ENCODE data around the gene OTOG.

OTOG gene

GRCh38 chr11:17572791-17573460 is 25.9 kb downstream of the OTOG start:
- no peak for TF ChIP-seq CTCF (IDR thresholded peaks at IDR 0.05; ENCODE audit: low read depth, low read length, missing control alignments)
- no peak overlapping the region for H3K4me3 ChIP-seq (ENCODE audit: low read depth, low read length)
- DNase-seq (ENCODE audit: low read depth): no peak

- TF ChIP-seq CTCF (IDR thresholded peaks at IDR 0.05; ENCODE audit: low read depth, low read length, missing control alignments): no peak
- no peak overlapping the region for H3K4me3 ChIP-seq (ENCODE audit: low read depth, low read length)
- DNase-seq (ENCODE audit: low read depth): no peak
Observed at GRCh38 chr11:17573526-17573925, 26.5 kb downstream of the OTOG start.

- no peak for TF ChIP-seq CTCF (IDR thresholded peaks at IDR 0.05; ENCODE audit: low read depth, low read length, missing control alignments)
- no peak for DNase-seq (ENCODE audit: low read depth)
- no peak overlapping the region for H3K4me3 ChIP-seq (ENCODE audit: low read depth, low read length)
Observed at GRCh38 chr11:17574141-17575091, 27.4 kb downstream of the OTOG start.

- no peak overlapping the region for H3K4me3 ChIP-seq (ENCODE audit: low read depth, low read length)
- no peak for TF ChIP-seq CTCF (IDR thresholded peaks at IDR 0.05; ENCODE audit: low read depth, low read length, missing control alignments)
- DNase-seq (ENCODE audit: low read depth): no peak
Observed at GRCh38 chr11:17575431-17576425, 28.7 kb downstream of the OTOG start.

GRCh38 chr11:17578296-17578695 is 31.2 kb downstream of the OTOG start:
- H3K4me3 ChIP-seq (ENCODE audit: low read depth, low read length): no peak overlapping the region
- no peak for TF ChIP-seq CTCF (IDR thresholded peaks at IDR 0.05; ENCODE audit: low read depth, low read length, missing control alignments)
- DNase-seq (ENCODE audit: low read depth): no peak

GRCh38 chr11:17578958-17579357 is 31.9 kb downstream of the OTOG start:
- no peak for DNase-seq (ENCODE audit: low read depth)
- no peak overlapping the region for H3K4me3 ChIP-seq (ENCODE audit: low read depth, low read length)
- no peak for TF ChIP-seq CTCF (IDR thresholded peaks at IDR 0.05; ENCODE audit: low read depth, low read length, missing control alignments)
